Measurements from ENCODE around the gene PSMC1. TPM values are rescaled to one million over a fixed set of nuclear protein-coding genes. Genes with fewer than 3 reads are reported as not detected.
"Not testable (repeated sequence)": the region's sequence is repeated elsewhere in the genome, so short reads cannot be mapped to it uniquely, and the experiment has no call there.

Gene PSMC1
- total RNA-seq, 1 experiment from 2014 or later: 147 TPM

DNA sequence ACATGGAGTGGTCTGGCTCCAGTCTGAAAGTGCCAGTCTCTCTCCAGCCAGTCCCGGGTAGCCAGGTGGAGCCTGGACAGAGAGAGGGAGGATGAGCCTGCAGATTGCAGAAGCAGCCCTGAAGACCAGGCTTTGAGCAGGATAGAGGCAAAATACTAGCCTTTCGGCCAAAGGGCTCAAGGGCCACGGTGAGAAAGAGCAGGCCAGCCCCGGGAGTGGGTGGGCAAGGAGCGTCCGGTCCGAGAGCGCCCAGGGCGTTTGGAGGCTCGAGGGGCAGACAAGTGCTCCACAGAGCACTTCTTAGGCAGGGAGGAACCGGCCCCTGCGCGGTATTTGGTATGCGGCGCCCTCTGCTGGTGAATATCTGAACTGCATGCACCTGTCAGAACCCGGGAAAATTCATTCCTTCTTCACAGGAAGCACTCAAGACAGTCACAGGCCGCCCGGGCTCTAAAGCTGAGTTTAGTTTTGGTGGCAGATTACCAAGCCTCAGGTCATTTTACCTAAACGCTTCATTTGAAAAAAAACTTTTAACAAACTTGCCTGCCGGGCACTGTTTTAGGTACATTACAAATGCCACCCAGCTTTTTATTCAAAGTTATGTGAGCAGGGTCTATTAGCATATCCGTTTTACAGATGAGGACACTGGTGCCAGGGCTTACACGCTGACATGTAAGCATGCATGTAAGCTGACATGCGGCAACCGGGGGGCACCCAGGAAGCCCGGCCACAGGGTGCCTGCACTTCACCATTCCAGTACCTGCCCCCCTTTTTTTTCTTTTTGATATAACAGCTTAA, 21.0 kb upstream of the PSMC1 start:
- no TSS peak for BruUV-seq (replicated peaks)
- intact Hi-C loops (cut with micrococcal nuclease; ENCODE audit: unreplicated experiment): loop anchor here (1.0 to 2.0 kb wide), 2 partner anchors 173 to 262 kb away; no protein-coding TSS in a partner anchor
- H3K27ac Mint-ChIP-seq (ENCODE audit: unreplicated experiment): no peak overlapping the region
- H3K36me3 Mint-ChIP-seq (ENCODE audit: insufficient read depth, unreplicated experiment): no peaks in the 10 kb centered on the region
- H3K4me3 Mint-ChIP-seq (ENCODE audit: low read depth, unreplicated experiment): peak overlapping the region; percentile 35
- H3K9me3 Mint-ChIP-seq (ENCODE audit: low read depth, unreplicated experiment): peaks cover 13% of the 10 kb centered on the region
- peaks cover 48% of the 10 kb centered on the region for H3K27me3 Mint-ChIP-seq (ENCODE audit: unreplicated experiment)
- TF ChIP-seq, protein P1, sequence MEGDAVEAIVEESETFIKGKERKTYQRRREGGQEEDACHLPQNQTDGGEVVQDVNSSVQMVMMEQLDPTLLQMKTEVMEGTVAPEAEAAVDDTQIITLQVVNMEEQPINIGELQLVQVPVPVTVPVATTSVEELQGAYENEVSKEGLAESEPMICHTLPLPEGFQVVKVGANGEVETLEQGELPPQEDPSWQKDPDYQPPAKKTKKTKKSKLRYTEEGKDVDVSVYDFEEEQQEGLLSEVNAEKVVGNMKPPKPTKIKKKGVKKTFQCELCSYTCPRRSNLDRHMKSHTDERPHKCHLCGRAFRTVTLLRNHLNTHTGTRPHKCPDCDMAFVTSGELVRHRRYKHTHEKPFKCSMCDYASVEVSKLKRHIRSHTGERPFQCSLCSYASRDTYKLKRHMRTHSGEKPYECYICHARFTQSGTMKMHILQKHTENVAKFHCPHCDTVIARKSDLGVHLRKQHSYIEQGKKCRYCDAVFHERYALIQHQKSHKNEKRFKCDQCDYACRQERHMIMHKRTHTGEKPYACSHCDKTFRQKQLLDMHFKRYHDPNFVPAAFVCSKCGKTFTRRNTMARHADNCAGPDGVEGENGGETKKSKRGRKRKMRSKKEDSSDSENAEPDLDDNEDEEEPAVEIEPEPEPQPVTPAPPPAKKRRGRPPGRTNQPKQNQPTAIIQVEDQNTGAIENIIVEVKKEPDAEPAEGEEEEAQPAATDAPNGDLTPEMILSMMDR (IDR thresholded peaks at IDR 0.05; ENCODE audit: unreplicated experiment): peak; percentile 93
- CTCF ChIA-PET: interaction anchor here (0.9 to 2.5 kb wide), 3 partner anchors 44 to 296 kb away, joined by 3 to 20 read pairs (median 4); no protein-coding TSS in a partner anchor
- peak; percentile 80 for DNase-seq
- H3K4me1 Mint-ChIP-seq (ENCODE audit: low read depth, unreplicated experiment): no peaks in the 10 kb centered on the region

DNA sequence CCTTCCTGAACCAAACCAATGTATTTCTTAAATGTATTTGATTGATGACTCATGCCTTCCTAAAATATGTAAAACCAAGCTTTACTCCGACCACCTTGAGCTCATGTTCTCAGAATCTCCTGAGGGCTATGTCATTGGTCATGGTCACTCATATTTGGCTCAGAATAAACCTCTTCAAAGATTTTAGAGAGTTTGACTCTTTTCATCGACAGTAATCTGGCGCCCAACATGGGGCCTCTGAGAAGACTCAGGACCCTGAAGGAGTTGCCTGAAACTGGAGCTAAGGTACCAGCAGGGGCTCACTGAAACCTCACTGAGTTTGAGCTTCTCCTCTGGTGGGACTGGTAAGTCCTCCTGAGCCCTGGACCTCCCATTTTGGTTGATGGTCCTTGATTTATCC, 17.2 kb upstream of the PSMC1 start:
- Mint-ChIP-seq H3K27ac (ENCODE audit: unreplicated experiment) (no peak overlapping the region), H3K9me3 (ENCODE audit: low read depth, unreplicated experiment) (peaks cover 17% of the 10 kb centered on the region), H3K4me3 (ENCODE audit: low read depth, unreplicated experiment) (no peak overlapping the region), H3K27me3 (ENCODE audit: unreplicated experiment) (peaks cover 17% of the 10 kb centered on the region), H3K36me3 (ENCODE audit: insufficient read depth, unreplicated experiment) (no peaks in the 10 kb centered on the region), H3K4me1 (ENCODE audit: low read depth, unreplicated experiment) (no peaks in the 10 kb centered on the region)
- no TSS peak for BruUV-seq (replicated peaks)
- intact Hi-C loops (cut with micrococcal nuclease; ENCODE audit: unreplicated experiment): no loop called here
- TF ChIP-seq, protein P1 (IDR thresholded peaks at IDR 0.05; ENCODE audit: unreplicated experiment): no peak
- DNase-seq: peak; percentile 10
- CTCF ChIA-PET: no interaction called here

DNA sequence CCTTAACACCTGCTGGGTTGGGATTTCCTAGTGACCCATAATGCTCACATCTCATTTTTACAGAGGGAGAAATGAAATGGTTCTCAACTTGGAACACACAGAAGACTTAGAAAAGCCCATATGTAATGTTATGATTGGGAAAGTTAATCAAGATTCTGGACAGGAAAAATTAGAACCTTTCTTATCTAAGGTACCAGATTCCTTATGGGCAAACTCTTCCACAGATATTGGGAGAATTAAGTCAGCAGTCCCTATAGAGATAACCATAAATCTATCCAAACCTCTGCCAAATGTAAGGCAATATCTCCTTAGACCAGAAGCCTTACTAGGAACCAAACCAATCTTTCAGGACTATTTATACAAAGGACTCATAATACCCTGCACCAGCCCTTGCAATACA, 13.9 kb upstream of the PSMC1 start:
- Mint-ChIP-seq H3K4me3 (ENCODE audit: low read depth, unreplicated experiment) (no peak overlapping the region), H3K27ac (ENCODE audit: unreplicated experiment) (no peak overlapping the region), H3K4me1 (ENCODE audit: low read depth, unreplicated experiment) (no peaks in the 10 kb centered on the region), H3K27me3 (ENCODE audit: unreplicated experiment) (peaks cover 7% of the 10 kb centered on the region), H3K36me3 (ENCODE audit: insufficient read depth, unreplicated experiment) (no peaks in the 10 kb centered on the region), H3K9me3 (ENCODE audit: low read depth, unreplicated experiment) (peaks cover 14% of the 10 kb centered on the region)
- no peak for DNase-seq
- intact Hi-C loops (cut with micrococcal nuclease; ENCODE audit: unreplicated experiment): no loop called here
- BruUV-seq (replicated peaks): no TSS peak
- TF ChIP-seq, protein P1 (IDR thresholded peaks at IDR 0.05; ENCODE audit: unreplicated experiment): no peak
- CTCF ChIA-PET: no interaction called here

DNA sequence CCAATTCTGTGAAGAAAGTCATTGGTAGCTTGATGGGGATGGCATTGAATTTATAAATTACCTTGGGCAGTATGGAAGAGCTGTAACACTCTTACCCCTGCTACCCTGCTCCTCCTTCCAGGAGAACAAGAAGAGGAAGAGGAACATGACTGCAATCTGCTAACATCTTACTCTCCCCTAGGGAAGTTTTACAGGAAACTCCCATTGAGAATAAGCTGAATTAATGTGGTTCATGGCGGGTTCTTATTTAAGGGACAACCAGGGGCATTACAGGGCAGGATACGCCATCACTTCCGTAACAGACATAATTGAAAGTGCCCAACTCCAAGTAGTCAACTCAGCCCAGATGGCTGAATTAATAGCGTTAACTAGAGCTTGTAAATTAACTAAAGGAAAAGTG, 9.4 kb upstream of the PSMC1 start:
- H3K27ac Mint-ChIP-seq (ENCODE audit: unreplicated experiment): no peak overlapping the region
- intact Hi-C loops (cut with micrococcal nuclease; ENCODE audit: unreplicated experiment): no loop called here
- H3K4me3 Mint-ChIP-seq (ENCODE audit: low read depth, unreplicated experiment): no peak overlapping the region
- TF ChIP-seq, protein P1 (IDR thresholded peaks at IDR 0.05; ENCODE audit: unreplicated experiment): no peak
- peaks cover 7% of the 10 kb centered on the region for H3K27me3 Mint-ChIP-seq (ENCODE audit: unreplicated experiment)
- CTCF ChIA-PET: no interaction called here
- H3K4me1 Mint-ChIP-seq (ENCODE audit: low read depth, unreplicated experiment): no peaks in the 10 kb centered on the region
- BruUV-seq (replicated peaks): no TSS peak
- no peaks in the 10 kb centered on the region for H3K36me3 Mint-ChIP-seq (ENCODE audit: insufficient read depth, unreplicated experiment)
- no peaks in the 10 kb centered on the region for H3K9me3 Mint-ChIP-seq (ENCODE audit: low read depth, unreplicated experiment)
- no peak for DNase-seq

DNA sequence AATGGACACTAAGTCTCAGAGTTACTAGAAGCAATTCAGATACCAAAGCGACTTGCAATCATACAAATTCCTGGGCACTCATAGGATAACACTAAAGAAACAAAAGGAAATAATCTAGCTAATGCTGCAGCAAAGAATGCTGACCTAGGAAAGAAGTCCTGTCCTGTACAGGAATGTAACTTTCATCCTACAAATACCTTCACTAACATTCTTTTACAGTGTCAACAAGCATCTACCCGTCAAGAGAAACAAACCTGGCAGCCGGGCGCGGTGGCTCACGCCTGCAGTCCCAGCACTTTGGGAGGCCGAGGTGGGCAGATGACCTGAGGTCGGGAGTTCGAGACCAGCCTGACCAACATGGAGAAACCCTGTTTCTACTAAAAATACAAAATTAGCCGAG, 8.9 kb upstream of the PSMC1 start:
- CTCF ChIA-PET; H3K4me3 Mint-ChIP-seq (ENCODE audit: low read depth, unreplicated experiment); H3K27me3 Mint-ChIP-seq (ENCODE audit: unreplicated experiment); H3K36me3 Mint-ChIP-seq (ENCODE audit: insufficient read depth, unreplicated experiment); H3K9me3 Mint-ChIP-seq (ENCODE audit: low read depth, unreplicated experiment); BruUV-seq (replicated peaks); H3K4me1 Mint-ChIP-seq (ENCODE audit: low read depth, unreplicated experiment); DNase-seq; H3K27ac Mint-ChIP-seq (ENCODE audit: unreplicated experiment); intact Hi-C loops (cut with micrococcal nuclease; ENCODE audit: unreplicated experiment): not testable (repeated sequence)
